Measurements from ENCODE around the gene LHX4.

The LHX4 gene

GRCh38 chr1:180235502-180236239 is 5.6 kb downstream of the LHX4 start:
- Histone ChIP-seq H3K4me3 (peak overlapping the region; percentile 58), H3K27ac (no peak overlapping the region)
- no peak for TF ChIP-seq CTCF (IDR thresholded peaks at IDR 0.05)
- DNase-seq (ENCODE audit: low spot score) = no peak

GRCh38 chr1:180236698-180237509 is 6.8 kb downstream of the LHX4 start:
- no peak for DNase-seq (ENCODE audit: low spot score)

GRCh38 chr1:180237869-180238476 is 7.9 kb downstream of the LHX4 start:
- Histone ChIP-seq H3K27ac (no peak overlapping the region), H3K4me3 (no peak overlapping the region)
- no peak for TF ChIP-seq CTCF (IDR thresholded peaks at IDR 0.05)
- DNase-seq (ENCODE audit: low spot score) = no peak

More at GRCh38 chr1:180236698-180237509, 6.8 kb downstream of the LHX4 start:
- TF ChIP-seq CTCF (IDR thresholded peaks at IDR 0.05) = no peak
- Histone ChIP-seq H3K27ac (no peak overlapping the region), H3K4me3 (no peak overlapping the region)

- DNase-seq (ENCODE audit: low spot score) = no peak
- Histone ChIP-seq H3K27ac (no peak overlapping the region), H3K4me3 (no peak overlapping the region)
- TF ChIP-seq CTCF (IDR thresholded peaks at IDR 0.05) = no peak
Measured at GRCh38 chr1:180238675-180239074, 8.6 kb downstream of the LHX4 start.

- Histone ChIP-seq H3K4me3 (no peak overlapping the region), H3K27ac (no peak overlapping the region)
- no peak for DNase-seq (ENCODE audit: low spot score)
- TF ChIP-seq CTCF (IDR thresholded peaks at IDR 0.05) = no peak
Measured at GRCh38 chr1:180239145-180240096, 9.4 kb downstream of the LHX4 start.

GRCh38 chr1:180241716-180242544 is 11.9 kb downstream of the LHX4 start:
- H3K27ac ChIP-seq = no peak overlapping the region
- no peak for DNase-seq (ENCODE audit: low spot score)
- H3K4me3 ChIP-seq = no peak overlapping the region
- TF ChIP-seq CTCF (IDR thresholded peaks at IDR 0.05) = no peak

Data from coronary artery (tissue), 2 donors.